Ishikawa (cell line): ENCODE measurements around the gene SDK1.

Source experiments
- CEBPB ChIP-seq: IDR thresholded peaks from 2 replicates; pipeline ENCODE4 v1.6.1; 2012
- CREB1 ChIP-seq: IDR thresholded peaks from 2 replicates; pipeline ENCODE4 v1.6.1; 2012; ENCODE audit warnings: low read depth
- EGR1 ChIP-seq: IDR thresholded peaks from 2 replicates; pipeline ENCODE4 v1.6.1; 2012
- EP300 ChIP-seq: IDR thresholded peaks from 2 replicates; pipeline ENCODE4 v1.6.1; 2012; ENCODE audit warnings: borderline replicate concordance
- FOXM1 ChIP-seq: IDR thresholded peaks from 2 replicates; pipeline ENCODE4 v1.6.1; 2012; ENCODE audit warnings: low read depth, borderline replicate concordance
- RAD21 ChIP-seq: IDR thresholded peaks from 2 replicates; pipeline ENCODE4 v1.6.1; 2012; ENCODE audit warnings: low read depth
- TAF1 ChIP-seq: IDR thresholded peaks from 2 replicates; pipeline ENCODE4 v1.6.1; 2012; ENCODE audit warnings: low read depth, mild to moderate bottlenecking
- TCF12 ChIP-seq: IDR thresholded peaks from 2 replicates; pipeline ENCODE4 v1.6.1; 2012; ENCODE audit warnings: low read depth
- TEAD4 ChIP-seq: IDR thresholded peaks from 2 replicates; pipeline ENCODE4 v1.6.1; 2012
- USF1 ChIP-seq: IDR thresholded peaks from 2 replicates; pipeline ENCODE4 v1.6.1; 2012
- YY1 ChIP-seq: IDR thresholded peaks from 2 replicates; pipeline ENCODE4 v1.6.1; 2012; ENCODE audit warnings: low read depth
- ZBTB7A ChIP-seq: IDR thresholded peaks from 2 replicates; pipeline ENCODE4 v1.6.1; 2012; ENCODE audit warnings: low read depth
- TF ChIP-seq, protein P1 (sequence below): IDR thresholded peaks from 2 replicates; pipeline ENCODE4 v1.6.1; 2012; ENCODE audit warnings: low read depth, mild to moderate bottlenecking
- TF ChIP-seq, protein P2 (sequence below): IDR thresholded peaks from 2 replicates; pipeline ENCODE4 v1.6.1; 2012

DNA sequence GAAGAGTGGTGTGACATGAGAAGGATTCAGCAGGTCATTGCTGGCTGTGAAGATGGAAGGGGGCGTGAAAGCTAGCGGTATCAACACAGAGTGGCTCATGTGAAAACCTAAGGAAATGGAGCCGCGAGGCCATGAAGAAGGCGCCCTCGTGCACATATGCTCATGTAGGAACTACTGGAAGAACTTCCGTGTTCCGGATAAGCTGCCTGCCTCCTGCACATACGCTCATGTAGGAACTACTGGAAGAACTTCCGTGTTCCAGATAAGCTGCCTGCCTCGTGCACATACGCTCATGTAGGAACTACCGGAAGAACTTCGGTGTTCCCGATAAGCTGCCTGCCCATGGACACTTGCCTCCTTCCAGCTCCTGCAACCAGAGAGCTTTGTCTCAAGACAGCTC lies 179.1 kb downstream of the SDK1 start:
- TF ChIP-seq CEBPB: no peak
- no peak for TF ChIP-seq FOXM1
- TF ChIP-seq EP300: no peak
- TF ChIP-seq RAD21: no peak
- no peak for TF ChIP-seq EGR1
- TF ChIP-seq, protein P1, sequence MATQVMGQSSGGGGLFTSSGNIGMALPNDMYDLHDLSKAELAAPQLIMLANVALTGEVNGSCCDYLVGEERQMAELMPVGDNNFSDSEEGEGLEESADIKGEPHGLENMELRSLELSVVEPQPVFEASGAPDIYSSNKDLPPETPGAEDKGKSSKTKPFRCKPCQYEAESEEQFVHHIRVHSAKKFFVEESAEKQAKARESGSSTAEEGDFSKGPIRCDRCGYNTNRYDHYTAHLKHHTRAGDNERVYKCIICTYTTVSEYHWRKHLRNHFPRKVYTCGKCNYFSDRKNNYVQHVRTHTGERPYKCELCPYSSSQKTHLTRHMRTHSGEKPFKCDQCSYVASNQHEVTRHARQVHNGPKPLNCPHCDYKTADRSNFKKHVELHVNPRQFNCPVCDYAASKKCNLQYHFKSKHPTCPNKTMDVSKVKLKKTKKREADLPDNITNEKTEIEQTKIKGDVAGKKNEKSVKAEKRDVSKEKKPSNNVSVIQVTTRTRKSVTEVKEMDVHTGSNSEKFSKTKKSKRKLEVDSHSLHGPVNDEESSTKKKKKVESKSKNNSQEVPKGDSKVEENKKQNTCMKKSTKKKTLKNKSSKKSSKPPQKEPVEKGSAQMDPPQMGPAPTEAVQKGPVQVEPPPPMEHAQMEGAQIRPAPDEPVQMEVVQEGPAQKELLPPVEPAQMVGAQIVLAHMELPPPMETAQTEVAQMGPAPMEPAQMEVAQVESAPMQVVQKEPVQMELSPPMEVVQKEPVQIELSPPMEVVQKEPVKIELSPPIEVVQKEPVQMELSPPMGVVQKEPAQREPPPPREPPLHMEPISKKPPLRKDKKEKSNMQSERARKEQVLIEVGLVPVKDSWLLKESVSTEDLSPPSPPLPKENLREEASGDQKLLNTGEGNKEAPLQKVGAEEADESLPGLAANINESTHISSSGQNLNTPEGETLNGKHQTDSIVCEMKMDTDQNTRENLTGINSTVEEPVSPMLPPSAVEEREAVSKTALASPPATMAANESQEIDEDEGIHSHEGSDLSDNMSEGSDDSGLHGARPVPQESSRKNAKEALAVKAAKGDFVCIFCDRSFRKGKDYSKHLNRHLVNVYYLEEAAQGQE: no peak
- TF ChIP-seq TCF12: no peak
- TF ChIP-seq ZBTB7A: no peak
- no peak for TF ChIP-seq YY1
- no peak for TF ChIP-seq TEAD4
- TF ChIP-seq, protein P2, sequence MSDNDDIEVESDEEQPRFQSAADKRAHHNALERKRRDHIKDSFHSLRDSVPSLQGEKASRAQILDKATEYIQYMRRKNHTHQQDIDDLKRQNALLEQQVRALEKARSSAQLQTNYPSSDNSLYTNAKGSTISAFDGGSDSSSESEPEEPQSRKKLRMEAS: no peak
- no peak for TF ChIP-seq TAF1
- no peak for TF ChIP-seq CREB1
- TF ChIP-seq USF1: no peak
